Fibroblast of the aortic adventitia (primary cell): ENCODE results near the gene BHLHE41. TPM values are rescaled to one million over a fixed set of nuclear protein-coding genes. Genes with fewer than 3 reads are reported as not detected.

ENCODE experiments used
- DNase-seq: peaks from one replicate; pipeline ENCODE4 v3.0.0-alpha.2; 2010; ENCODE audit warnings: low read depth
- H3K4me3 ChIP-seq: 2 replicates; pipeline ENCODE4 v1.5.1; 2011; ENCODE audit warnings: low read depth, mild to moderate bottlenecking, control low read depth, low read length, moderate library complexity
- CTCF ChIP-seq: IDR thresholded peaks from 2 replicates; pipeline ENCODE4 v1.5.1; 2011; ENCODE audit warnings: mild to moderate bottlenecking, low read length, control low read depth, inconsistent platforms; ENCODE audit not compliant: insufficient read depth
- total RNA-seq: library from RNA; depleted of rRNA; stranded (reverse); fragments of >200 nt; gene quantifications from 2 replicates; pipeline ENCODE4 v1.2.3, GENCODE V29; 2012; ENCODE audit warnings: low replicate concordance

The BHLHE41 gene
- total RNA-seq, 1 donor: 9.2 TPM

DNA sequence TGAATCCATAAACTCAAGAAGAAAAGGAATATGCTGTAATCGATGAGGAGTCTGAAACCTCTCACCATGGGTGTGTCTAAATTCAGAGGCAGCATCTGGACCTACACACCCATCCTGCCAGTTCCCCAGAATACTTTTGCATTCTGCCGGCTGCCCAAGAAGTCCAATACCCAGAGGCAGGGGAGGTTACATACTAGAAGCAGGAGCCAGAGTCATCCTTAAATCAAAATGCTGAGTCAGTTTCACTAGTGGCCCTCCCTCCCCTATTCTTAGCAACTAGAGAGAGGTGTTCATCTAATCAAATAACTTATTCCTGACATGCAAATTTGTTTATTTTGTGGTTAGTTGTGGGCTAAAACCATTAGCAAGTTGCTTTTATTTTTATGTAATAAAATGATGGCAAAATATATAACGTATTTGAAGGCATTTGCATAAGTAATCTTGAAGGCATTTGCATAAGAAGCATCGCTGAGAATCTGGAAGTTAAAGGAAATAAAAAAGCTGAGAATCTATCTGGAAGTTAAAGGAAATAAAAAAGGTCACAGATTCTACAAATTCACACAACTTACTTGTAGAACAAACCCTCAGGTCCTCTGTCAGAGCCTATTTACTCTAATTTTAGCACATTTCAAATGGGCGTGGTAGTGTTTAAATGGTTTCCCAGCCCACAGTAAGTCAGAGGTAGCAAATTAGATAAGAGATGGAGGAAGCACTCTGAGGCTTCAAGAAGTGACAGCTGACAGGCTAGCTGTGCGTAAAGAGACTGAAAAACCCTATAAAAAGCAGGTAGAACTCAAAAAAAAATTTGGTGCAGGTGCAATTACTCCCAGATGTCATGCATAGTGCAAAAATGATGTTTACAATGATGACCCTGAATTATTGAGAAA lies 7.8 kb downstream of the BHLHE41 start:
- H3K4me3 ChIP-seq: no peak overlapping the region
- TF ChIP-seq CTCF: no peak
- peak; percentile 56 for DNase-seq

DNA sequence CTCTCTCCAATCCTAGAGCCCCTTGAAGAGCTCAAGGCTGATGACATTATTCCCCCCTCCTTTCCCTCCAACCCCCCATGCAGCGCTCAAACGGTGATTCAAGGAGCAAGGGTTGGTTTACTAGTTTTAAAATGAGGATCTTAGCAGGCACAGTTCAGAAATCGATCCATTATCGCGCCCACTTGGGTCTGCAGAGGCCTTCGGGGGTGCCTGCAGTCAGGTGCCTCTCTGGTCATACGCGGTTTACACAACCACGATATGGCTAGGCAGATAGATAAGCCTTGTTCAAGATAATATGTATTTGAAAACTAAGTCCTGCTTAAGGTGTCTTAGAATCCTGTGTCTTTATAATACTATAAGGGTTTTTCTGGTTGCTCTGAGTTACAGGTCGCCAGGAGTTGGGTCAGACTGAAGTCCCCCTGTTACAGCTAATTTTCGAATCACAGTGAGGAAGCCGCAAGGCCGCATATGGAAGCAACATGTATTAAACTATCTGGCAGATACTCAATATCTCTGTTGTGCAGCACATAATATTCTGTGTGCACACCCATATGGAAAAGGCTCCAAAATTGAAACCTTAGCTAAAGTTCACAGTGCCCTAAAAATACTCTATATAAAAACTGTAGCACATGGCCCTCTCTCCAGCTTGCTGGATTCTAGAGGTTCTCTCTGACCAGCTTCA lies 10.0 kb downstream of the BHLHE41 start:
- peak overlapping the region; percentile 57 for H3K4me3 ChIP-seq
- no peak for DNase-seq
- no peak for TF ChIP-seq CTCF

- H3K4me3 ChIP-seq: peak overlapping the region; percentile 57
- TF ChIP-seq CTCF: peak; percentile 31
- peak; percentile 94 for DNase-seq
Measured at GRCh38 chr12:26113853-26114719, 10.8 kb downstream of the BHLHE41 start.

DNA sequence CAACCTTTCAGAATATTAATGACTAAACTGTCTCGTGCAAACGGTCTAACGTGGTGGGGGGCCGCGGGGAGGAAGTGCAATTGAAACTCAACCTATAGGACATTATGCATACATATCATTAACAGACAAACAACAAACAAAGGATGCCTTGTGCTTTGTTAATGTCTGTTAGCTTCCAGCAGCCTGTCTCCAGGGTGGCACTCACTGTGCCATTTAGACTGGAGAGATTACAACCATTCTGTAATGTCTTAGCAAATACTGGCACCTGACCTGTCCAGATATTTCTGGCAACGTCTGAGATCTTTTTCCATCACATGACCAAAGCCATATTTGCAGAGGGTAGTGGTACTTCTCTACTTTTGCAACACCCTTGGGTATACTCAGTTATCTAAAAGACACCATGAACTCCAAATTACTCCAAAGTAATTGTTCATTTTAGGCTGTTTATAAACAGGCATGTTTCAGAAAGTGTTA lies 11.6 kb downstream of the BHLHE41 start:
- H3K4me3 ChIP-seq: no peak overlapping the region
- DNase-seq: peak; percentile 24
- no peak for TF ChIP-seq CTCF

- no peak for DNase-seq
- H3K4me3 ChIP-seq: no peak overlapping the region
- no peak for TF ChIP-seq CTCF
Measured at GRCh38 chr12:26112703-26113147, 12.1 kb downstream of the BHLHE41 start.

DNA sequence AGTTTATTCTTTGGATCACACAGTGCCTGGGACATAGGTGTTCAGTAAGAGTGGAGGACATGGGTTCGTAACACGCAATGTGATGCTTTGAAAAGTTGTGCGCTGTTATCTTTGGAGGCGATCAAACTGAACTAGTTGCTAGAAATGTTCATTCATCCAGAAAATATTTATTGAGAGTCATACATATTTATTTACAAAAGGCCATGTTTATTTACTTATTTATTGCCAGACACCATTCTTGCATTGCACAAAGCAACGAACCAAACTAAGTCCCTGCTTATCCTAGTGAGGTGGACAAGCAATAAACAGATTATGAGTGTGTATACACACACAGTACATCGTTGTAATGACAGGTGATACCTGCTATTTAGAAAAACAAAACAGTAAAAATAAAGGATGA lies 12.6 kb downstream of the BHLHE41 start:
- no peak for TF ChIP-seq CTCF
- no peak overlapping the region for H3K4me3 ChIP-seq
- no peak for DNase-seq
